ENCODE data around the gene CIP2A. TPM values are rescaled to one million over a fixed set of nuclear protein-coding genes. Genes with fewer than 3 reads are reported as not detected.

Gene CIP2A
- total and polyA plus RNA-seq, 2 of the 8 experiments (the other 6 are each of a cell fraction or from before 2014, with no cell fraction given), result 11.9 to 38.0 TPM

DNA sequence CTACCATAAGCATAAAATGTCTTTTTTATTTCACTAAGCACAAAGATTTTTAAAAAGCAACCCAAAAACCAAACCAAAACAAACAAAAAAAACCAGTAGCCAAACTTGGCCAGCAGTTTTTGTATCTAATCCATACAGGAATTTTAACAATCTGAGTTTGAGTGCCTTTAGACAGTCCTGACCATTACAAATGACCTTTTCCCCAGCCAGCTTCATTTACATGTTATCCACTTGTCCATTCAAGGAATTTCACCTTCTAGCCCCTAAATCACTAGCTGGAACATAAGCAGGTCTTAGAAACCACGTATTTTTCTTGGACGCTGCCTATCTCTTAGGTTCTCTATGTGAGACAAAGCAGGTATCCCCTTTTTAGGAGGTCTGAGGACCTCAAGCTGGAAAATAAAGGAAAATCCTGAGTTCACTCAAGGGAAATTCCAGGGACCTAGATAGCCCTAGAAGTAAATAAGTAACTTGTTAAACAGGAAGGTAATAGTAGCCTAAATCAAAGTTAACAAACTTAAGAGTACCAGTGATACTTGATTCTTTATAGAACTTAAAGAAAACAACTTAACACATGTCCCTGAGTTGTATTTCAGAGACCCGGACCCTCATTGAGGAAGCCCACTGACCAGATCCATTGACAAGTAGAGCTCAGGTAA lies 34.2 kb downstream of the CIP2A start:
- Histone ChIP-seq H2AK5ac (ENCODE audit: low read depth, low read length) (no peak overlapping the region), H3K79me1 (ENCODE audit: low read depth, low read length) (no peaks in the 10 kb centered on the region), H3K27me3 (replicated peaks in 1 of 4; ENCODE audit: control insufficient read depth in 3 of 4, extremely low read depth in 1 of 4, insufficient read depth in 3 of 4, low read length in 3 of 4) (no peaks in the 10 kb centered on the region), H3K23me2 (ENCODE audit: low read depth, low read length) (no peaks in the 10 kb centered on the region), H3K27ac (ENCODE audit: low read depth, low read length) (no peak overlapping the region), H3K4me3 (ENCODE audit: extremely low read depth in 1 of 4, insufficient read depth in 2 of 4, low read depth in 3 of 4, low read length in 4 of 4) (no peak overlapping the region), H2BK5ac (ENCODE audit: low read depth, low read length) (no peak overlapping the region), H3K23ac (ENCODE audit: insufficient read length) (no peak overlapping the region), H2BK15ac (ENCODE audit: low read length) (no peak overlapping the region), H2AFZ (ENCODE audit: low read length) (no peak overlapping the region), H3K4ac (replicated peaks; ENCODE audit: insufficient read length, low read depth, low read length) (no peak overlapping the region), H3K4me2 (ENCODE audit: insufficient read depth in 1 of 2, low read depth in 2 of 2, low read length in 2 of 2) (no peak overlapping the region), H3K9me3 (ENCODE audit: insufficient read depth in 2 of 2, low read depth in 1 of 2, low read length in 1 of 2) (no peaks in the 10 kb centered on the region), H4K20me1 (replicated peaks in 1 of 2; ENCODE audit: control insufficient read depth in 1 of 2, insufficient read depth in 2 of 2, low read length in 2 of 2) (no peaks in the 10 kb centered on the region), H2BK12ac (ENCODE audit: low read depth, low read length) (no peak overlapping the region), H2BK20ac (ENCODE audit: low read length) (no peak overlapping the region), H3K36me3 (ENCODE audit: control insufficient read depth in 2 of 4, insufficient read depth in 4 of 4, low read length in 3 of 4) (peaks cover 0 to 63% (median 20%) of the 10 kb centered on the region in 4 experiments), H4K8ac (ENCODE audit: extremely low read depth, insufficient read depth, low read length) (no peak overlapping the region), H3K18ac (ENCODE audit: extremely low read depth, low read length) (no peak overlapping the region), H2BK120ac (replicated peaks; ENCODE audit: low read depth, low read length) (no peak overlapping the region), H3K9ac (replicated peaks in 1 of 4; ENCODE audit: extremely low read depth in 1 of 4, low read depth in 3 of 4, low read length in 3 of 4) (no peak overlapping the region), H3K56ac (replicated peaks; ENCODE audit: insufficient read length, low read depth, low read length) (no peak overlapping the region), H3K79me2 (ENCODE audit: control insufficient read depth in 1 of 2, insufficient read depth in 2 of 2, low read length in 2 of 2) (no peaks in the 10 kb centered on the region), H3K14ac (ENCODE audit: insufficient read length) (no peak overlapping the region), H3K4me1 (replicated peaks in 1 of 4; ENCODE audit: control insufficient read depth in 3 of 4, insufficient read depth in 4 of 4, low read length in 3 of 4) (no peaks in the 10 kb centered on the region), H4K5ac (ENCODE audit: insufficient read length, low read depth, low read length) (no peak overlapping the region), H4K91ac (replicated peaks; ENCODE audit: insufficient read length, low read length) (no peak overlapping the region)
- 87% methylated on average over 3 of the region's 3 CpGs; no CpG with 5 or more reads in 1 of the 2 experiments for WGBS, 2 experiments (ENCODE audit: extremely low coverage in 1 of 2, insufficient coverage in 1 of 2, insufficient read length in 1 of 2, insufficient replicate concordance in 2 of 2, low coverage in 1 of 2, low lambda C conversion rate in 2 of 2, missing lambda C conversion rate in 1 of 2)
- POLR2A ChIA-PET (ENCODE audit: partially characterized antibody), result interaction anchor here (1.6 kb wide), 1 partner anchor 34 kb away, joined by 8 read pairs; the partner anchor contains the start of genes CIP2A and DZIP3
- no peak for FAIRE-seq
- DNase-seq (ENCODE audit: low read depth in 1 of 2, low spot score in 2 of 2), result no peak
- CTCF ChIA-PET (ENCODE audit: partially characterized antibody), result interaction anchor here (0.7 to 5.3 kb wide), 6 partner anchors 11 to 931 kb away, joined by 3 to 91 read pairs (median 5); no protein-coding TSS in a partner anchor
